Endodermal cell (in vitro differentiated cells): Measurements from ENCODE around the gene CPM. TPM values are rescaled to one million over a fixed set of nuclear protein-coding genes. Genes with fewer than 3 reads are reported as not detected.

Source experiments
- DNase-seq: peaks from one replicate; pipeline ENCODE4 v3.0.0-alpha.2; 2017
- H3K27ac ChIP-seq: 2 replicates; pipeline ENCODE4 v1.5.1; 2013; ENCODE audit warnings: mild to moderate bottlenecking, low read depth, low read length, moderate library complexity
- H3K27me3 ChIP-seq: 2 replicates; pipeline ENCODE4 v1.6.1; 2013; ENCODE audit warnings: mild to moderate bottlenecking, low read length, moderate library complexity; ENCODE audit not compliant: insufficient read depth, control insufficient read depth, poor library complexity, severe bottlenecking
- H3K36me3 ChIP-seq: 2 replicates; pipeline ENCODE4 v1.7.0; 2013; ENCODE audit warnings: mild to moderate bottlenecking, low read length, moderate library complexity; ENCODE audit not compliant: control insufficient read depth, insufficient read depth
- H3K4me1 ChIP-seq: one replicate; pipeline ENCODE4 v1.7.0; 2013; ENCODE audit warnings: low read length; ENCODE audit not compliant: control insufficient read depth, insufficient read depth
- H3K4me3 ChIP-seq: 2 replicates; pipeline ENCODE4 v1.5.1; 2013; ENCODE audit warnings: mild to moderate bottlenecking, low read length, moderate library complexity
- H3K9ac ChIP-seq: 2 replicates; pipeline ENCODE4 v1.6.1; 2013; ENCODE audit warnings: mild to moderate bottlenecking, low read length, moderate library complexity; ENCODE audit not compliant: poor library complexity, severe bottlenecking; ENCODE audit errors: extremely low read depth
- H3K9me3 ChIP-seq: 2 replicates; pipeline ENCODE4 v1.6.1; 2013; ENCODE audit warnings: mild to moderate bottlenecking, low read length, moderate library complexity; ENCODE audit not compliant: control insufficient read depth
- H3K27ac Mint-ChIP-seq: 2 replicates; pipeline ENCODE4 v1.8.0; 2020; ENCODE audit warnings: mixed read lengths
- H3K27me3 Mint-ChIP-seq: 2 replicates; pipeline ENCODE4 v1.8.0; 2021; ENCODE audit warnings: mild to moderate bottlenecking, mixed read lengths; ENCODE audit not compliant: insufficient read depth
- H3K36me3 Mint-ChIP-seq: 2 replicates; pipeline ENCODE4 v1.8.0; 2020; ENCODE audit warnings: low read depth, mixed read lengths
- H3K4me1 Mint-ChIP-seq: 2 replicates; pipeline ENCODE4 v1.8.0; 2020; ENCODE audit warnings: mixed read lengths
- H3K4me3 Mint-ChIP-seq: 2 replicates; pipeline ENCODE4 v1.8.0; 2020; ENCODE audit warnings: mild to moderate bottlenecking, moderate library complexity, mixed read lengths
- H3K9me3 Mint-ChIP-seq: 2 replicates; pipeline ENCODE4 v1.8.0; 2020; ENCODE audit warnings: mild to moderate bottlenecking, mixed read lengths
- WGBS, 2 experiments: methylation state at CpG; one replicate each; pipeline versions ENCODE4 v1.1.5 to v1.1.7; 2013; ENCODE audit warnings: missing lambda C conversion rate in 2 of 2, mixed read lengths in 1 of 2; ENCODE audit not compliant: insufficient coverage in 1 of 2, insufficient read length in 1 of 2; 5-methylcytosine and 5-hydroxymethylcytosine counted together
- total RNA-seq, 2 donors: library from RNA; stranded (reverse); fragmentation: NEBNext Ultra II Directional in 1 of 2; extraction: Animal tissue kit (Norgen Biotek cat#: 25700) in 1 of 2; gene quantifications; 2 replicates in 1 of 2; 3 replicates in 1 of 2; pipeline ENCODE4 v1.2.1, GENCODE V29; 2021
- TF ChIP-seq, protein P1 (sequence below): fragments of 200-600 bp; sonication (generic); conservative IDR thresholded peaks from 2 replicates; pipeline ENCODE4 v1.5.0; 2021; ENCODE audit warnings: antibody characterized with exemption, mild to moderate bottlenecking

CPM gene
- total RNA-seq, 2 donors from 2014 or later, result 0.80 to 0.86 TPM

DNA sequence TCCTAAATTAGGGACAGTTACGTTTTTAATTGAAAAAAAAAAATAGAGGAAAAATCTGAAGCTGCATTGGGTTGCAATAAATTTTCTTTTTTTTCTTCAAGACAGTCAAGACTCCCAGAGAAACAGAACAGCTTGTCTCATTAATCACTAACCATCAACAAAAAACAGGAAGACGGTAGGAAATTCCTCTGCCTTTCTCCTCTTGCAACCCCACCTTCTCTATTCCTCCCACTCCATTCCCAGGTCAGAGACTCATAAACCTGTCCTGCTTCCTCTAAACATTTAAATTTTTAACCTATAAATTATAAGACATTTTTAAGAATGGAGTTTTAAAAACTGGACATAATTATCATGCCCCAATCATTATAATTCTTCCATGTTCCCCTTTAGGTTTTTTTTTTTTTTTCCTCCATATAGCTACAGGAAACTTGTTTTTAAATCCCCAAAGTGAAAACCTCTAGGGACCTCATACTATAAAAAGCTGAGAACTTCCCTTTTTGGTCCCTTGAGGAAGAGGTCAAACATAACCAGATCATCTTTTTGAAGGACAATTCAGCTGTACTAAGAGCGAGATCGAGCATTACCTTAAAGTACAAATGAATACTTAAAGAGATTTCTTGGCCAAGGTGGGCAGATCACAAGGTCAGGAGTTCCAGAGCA is 36.0 kb downstream of the CPM start:
- no peak for DNase-seq
- 93% methylated on average over 4 of the region's 4 CpGs; no CpG with 5 or more reads in 1 of the 2 experiments for WGBS, 2 experiments
- no peaks in the 10 kb centered on the region for H3K27me3 Mint-ChIP-seq
- H3K4me1 ChIP-seq, result no peaks in the 10 kb centered on the region
- H3K27ac Mint-ChIP-seq, result no peak overlapping the region
- no peaks in the 10 kb centered on the region for H3K36me3 ChIP-seq
- no peak overlapping the region for H3K9ac ChIP-seq
- H3K9me3 Mint-ChIP-seq, result no peaks in the 10 kb centered on the region
- H3K4me3 ChIP-seq, result no peak overlapping the region
- H3K36me3 Mint-ChIP-seq, result no peaks in the 10 kb centered on the region
- H3K4me3 Mint-ChIP-seq, result no peak overlapping the region
- no peak overlapping the region for H3K27ac ChIP-seq
- no peaks in the 10 kb centered on the region for H3K4me1 Mint-ChIP-seq
- no peaks in the 10 kb centered on the region for H3K27me3 ChIP-seq
- TF ChIP-seq, protein P1, sequence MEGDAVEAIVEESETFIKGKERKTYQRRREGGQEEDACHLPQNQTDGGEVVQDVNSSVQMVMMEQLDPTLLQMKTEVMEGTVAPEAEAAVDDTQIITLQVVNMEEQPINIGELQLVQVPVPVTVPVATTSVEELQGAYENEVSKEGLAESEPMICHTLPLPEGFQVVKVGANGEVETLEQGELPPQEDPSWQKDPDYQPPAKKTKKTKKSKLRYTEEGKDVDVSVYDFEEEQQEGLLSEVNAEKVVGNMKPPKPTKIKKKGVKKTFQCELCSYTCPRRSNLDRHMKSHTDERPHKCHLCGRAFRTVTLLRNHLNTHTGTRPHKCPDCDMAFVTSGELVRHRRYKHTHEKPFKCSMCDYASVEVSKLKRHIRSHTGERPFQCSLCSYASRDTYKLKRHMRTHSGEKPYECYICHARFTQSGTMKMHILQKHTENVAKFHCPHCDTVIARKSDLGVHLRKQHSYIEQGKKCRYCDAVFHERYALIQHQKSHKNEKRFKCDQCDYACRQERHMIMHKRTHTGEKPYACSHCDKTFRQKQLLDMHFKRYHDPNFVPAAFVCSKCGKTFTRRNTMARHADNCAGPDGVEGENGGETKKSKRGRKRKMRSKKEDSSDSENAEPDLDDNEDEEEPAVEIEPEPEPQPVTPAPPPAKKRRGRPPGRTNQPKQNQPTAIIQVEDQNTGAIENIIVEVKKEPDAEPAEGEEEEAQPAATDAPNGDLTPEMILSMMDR, result no peak
- no peaks in the 10 kb centered on the region for H3K9me3 ChIP-seq

DNA sequence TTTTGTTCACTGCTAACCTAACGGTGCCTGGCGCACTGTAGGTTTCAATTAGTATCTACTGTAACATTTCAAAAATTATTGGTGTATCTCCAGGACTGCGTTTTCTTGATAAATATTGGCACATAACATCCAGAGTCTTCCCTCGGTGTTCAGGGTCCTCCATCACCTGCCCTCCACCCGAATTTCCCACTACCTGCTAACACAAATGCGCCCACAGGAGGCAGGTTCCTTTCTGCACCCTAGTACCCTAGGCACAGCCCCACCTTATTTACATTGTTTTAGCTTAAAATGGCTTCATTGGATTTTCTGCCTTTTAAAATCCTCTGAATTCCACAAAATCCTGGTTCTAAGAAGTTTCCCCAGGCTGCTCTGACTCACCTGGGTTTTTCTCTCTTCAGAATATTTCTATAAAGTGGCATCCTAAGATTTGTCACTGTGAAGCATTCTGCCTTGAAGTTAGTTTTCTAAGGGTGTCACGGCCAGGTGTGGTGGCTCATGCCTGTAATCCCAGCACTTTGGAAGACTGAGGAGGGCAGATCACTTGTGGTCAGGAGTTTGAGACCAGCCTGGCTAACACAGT is 38.6 kb downstream of the CPM start:
- 89 to 94% methylated on average over 6 to 7 of the region's 7 CpGs for WGBS, 2 experiments

DNA sequence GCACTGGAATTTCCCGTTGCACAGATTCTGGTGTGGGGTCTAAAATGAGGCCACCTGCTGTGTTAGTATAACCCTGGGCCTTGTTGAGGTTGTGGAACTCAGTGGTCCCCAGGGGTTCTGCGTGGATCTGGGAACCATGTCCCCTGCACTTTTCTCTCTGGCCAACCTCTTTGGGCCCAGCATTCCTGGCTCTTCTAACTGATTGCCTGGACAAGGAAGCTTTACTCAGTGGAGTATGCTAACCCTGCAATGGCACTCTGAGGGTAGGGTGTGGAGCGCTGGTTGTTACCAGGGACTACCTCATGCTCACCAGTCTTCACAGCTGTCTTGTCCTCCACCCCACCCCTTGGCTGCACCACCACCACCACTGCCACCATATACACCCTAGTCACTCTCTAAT is 39.2 kb downstream of the CPM start:
- peaks cover 6% of the 10 kb centered on the region for H3K4me1 ChIP-seq
- Mint-ChIP-seq H3K36me3 (no peaks in the 10 kb centered on the region), H3K4me3 (no peak overlapping the region), H3K9me3 (no peaks in the 10 kb centered on the region), H3K27me3 (no peaks in the 10 kb centered on the region), H3K4me1 (peaks cover 3% of the 10 kb centered on the region), H3K27ac (no peak overlapping the region)
- no peaks in the 10 kb centered on the region for H3K36me3 ChIP-seq
- H3K9me3 ChIP-seq, result no peaks in the 10 kb centered on the region
- TF ChIP-seq, protein P1, result no peak
- 89 to 93% methylated on average over 3 of the region's 3 CpGs for WGBS, 2 experiments
- no peak overlapping the region for H3K27ac ChIP-seq
- DNase-seq, result no peak
- no peak overlapping the region for H3K9ac ChIP-seq
- no peak overlapping the region for H3K4me3 ChIP-seq
- H3K27me3 ChIP-seq, result no peaks in the 10 kb centered on the region

More for the DNA sequence above, 38.6 kb downstream of the CPM start:
- H3K36me3 ChIP-seq, result no peaks in the 10 kb centered on the region
- peaks cover 6% of the 10 kb centered on the region for H3K4me1 ChIP-seq
- H3K9ac ChIP-seq, result no peak overlapping the region
- Mint-ChIP-seq H3K4me3 (no peak overlapping the region), H3K9me3 (no peaks in the 10 kb centered on the region), H3K27me3 (no peaks in the 10 kb centered on the region), H3K27ac (no peak overlapping the region), H3K4me1 (peaks cover 3% of the 10 kb centered on the region), H3K36me3 (no peaks in the 10 kb centered on the region)
- TF ChIP-seq, protein P1, result no peak
- H3K27ac ChIP-seq, result no peak overlapping the region
- no peaks in the 10 kb centered on the region for H3K27me3 ChIP-seq
- DNase-seq, result no peak
- no peak overlapping the region for H3K4me3 ChIP-seq
- no peaks in the 10 kb centered on the region for H3K9me3 ChIP-seq
